CD14-positive monocyte (primary cell): ENCODE data around the gene EPB41L4B. TPM values are rescaled to one million over a fixed set of nuclear protein-coding genes. Genes with fewer than 3 reads are reported as not detected.
A peak's percentile ranks its signal among the peaks of the same experiment; 100 is the strongest.

Experiments used
- DNase-seq, 3 donors: peaks; one replicate each; pipeline ENCODE4 v3.0.0-alpha.2; 2011 to 2022
- H2AFZ ChIP-seq: 2 replicates; pipeline ENCODE4 v1.6.0; 2012; ENCODE audit warnings: mild to moderate bottlenecking, low read depth, low read length, inconsistent platforms; ENCODE audit not compliant: insufficient read depth, poor library complexity, severe bottlenecking
- H3K27ac ChIP-seq, 2 donors: 1 replicate in 1 of 2; 2 replicates in 1 of 2; pipeline ENCODE4 v1.5.1; 2012 to 2013; ENCODE audit warnings: low read length in 2 of 2, control low read depth in 1 of 2, inconsistent platforms in 1 of 2, low read depth in 1 of 2, mild to moderate bottlenecking in 1 of 2
- H3K27me3 ChIP-seq, 2 donors: one replicate each; pipeline versions ENCODE4 v1.6.0 to v1.6.1; 2011 to 2013; ENCODE audit warnings: low read length in 2 of 2; ENCODE audit not compliant: control insufficient read depth in 2 of 2, insufficient read depth in 2 of 2
- H3K36me3 ChIP-seq, 2 donors: replicated peaks in 1 of 2; 1 replicate in 1 of 2; 2 replicates in 1 of 2; pipeline versions ENCODE4 v1.5.1 to v1.6.1; 2012 to 2013; ENCODE audit warnings: low read length in 2 of 2, control low read depth in 1 of 2, inconsistent platforms in 1 of 2, mild to moderate bottlenecking in 1 of 2; ENCODE audit not compliant: insufficient read depth in 2 of 2, control insufficient read depth in 1 of 2
- H3K4me1 ChIP-seq, 2 donors: 1 replicate in 1 of 2; 2 replicates in 1 of 2; pipeline versions ENCODE4 v1.5.1 to v1.6.1; 2012 to 2013; ENCODE audit warnings: low read length in 2 of 2, control low read depth in 1 of 2, inconsistent platforms in 1 of 2, mild to moderate bottlenecking in 1 of 2, moderate library complexity in 1 of 2; ENCODE audit not compliant: insufficient read depth in 2 of 2, control insufficient read depth in 1 of 2
- H3K4me2 ChIP-seq: replicated peaks from 2 replicates; pipeline ENCODE3; 2012; ENCODE audit warnings: low read length, moderate library complexity, mild to moderate bottlenecking; ENCODE audit not compliant: poor library complexity, severe bottlenecking; ENCODE audit errors: extremely low read depth
- H3K4me3 ChIP-seq, 3 experiments: fragments of 200-600 bp in 1 of 3; sonication (generic) in 1 of 3; replicated peaks in 1 of 3; 1 replicate in 2 of 3; 2 replicates in 1 of 3; pipeline ENCODE4 v1.5.1; 2011 to 2013; ENCODE audit warnings: low read length in 3 of 3, mild to moderate bottlenecking in 3 of 3, control low read depth in 2 of 3, low read depth in 2 of 3, inconsistent platforms in 1 of 3, moderate library complexity in 1 of 3
- H3K79me2 ChIP-seq: 2 replicates; pipeline ENCODE4 v1.6.0; 2012; ENCODE audit warnings: mild to moderate bottlenecking, control low read depth, inconsistent platforms, low read length, moderate library complexity; ENCODE audit not compliant: insufficient read depth
- H3K9ac ChIP-seq: 2 replicates; pipeline ENCODE4 v1.6.0; 2017; ENCODE audit warnings: low read length, mild to moderate bottlenecking; ENCODE audit not compliant: insufficient read depth, poor library complexity, severe bottlenecking
- H3K9me3 ChIP-seq, 2 donors: replicated peaks in 1 of 2; 1 replicate in 1 of 2; 2 replicates in 1 of 2; pipeline versions ENCODE4 v1.5.1 to v1.6.1; 2012 to 2013; ENCODE audit warnings: low read length in 2 of 2, control low read depth in 1 of 2; ENCODE audit not compliant: control insufficient read depth in 1 of 2, insufficient read depth in 1 of 2
- H4K20me1 ChIP-seq: 2 replicates; pipeline ENCODE4 v1.6.0; 2012; ENCODE audit warnings: mild to moderate bottlenecking, low read length, control low read depth, moderate library complexity; ENCODE audit not compliant: insufficient read depth
- H3K27ac Mint-ChIP-seq, 7 donors: one replicate each; pipeline ENCODE4 v1.8.0; 2020; ENCODE audit warnings: mild to moderate bottlenecking in 7 of 7, mixed read lengths in 7 of 7, moderate library complexity in 6 of 7, inconsistent platforms in 2 of 7
- H3K27me3 Mint-ChIP-seq, 3 donors: one replicate each; pipeline ENCODE4 v1.8.0; 2021 to 2022; ENCODE audit warnings: low read depth in 3 of 3, mild to moderate bottlenecking in 3 of 3, mixed read lengths in 3 of 3, moderate library complexity in 3 of 3, inconsistent platforms in 1 of 3
- H3K36me3 Mint-ChIP-seq, 2 donors: one replicate each; pipeline ENCODE4 v1.8.0; 2020; ENCODE audit warnings: mixed read lengths in 2 of 2, inconsistent platforms in 1 of 2, mild to moderate bottlenecking in 1 of 2
- H3K4me1 Mint-ChIP-seq: one replicate; pipeline ENCODE4 v1.8.0; 2020; ENCODE audit warnings: mild to moderate bottlenecking, mixed read lengths
- H3K4me3 Mint-ChIP-seq, 2 donors: one replicate each; pipeline ENCODE4 v1.8.0; 2020; ENCODE audit warnings: mild to moderate bottlenecking in 2 of 2, mixed read lengths in 2 of 2, moderate library complexity in 1 of 2
- H3K9me3 Mint-ChIP-seq, 7 donors: one replicate each; pipeline ENCODE4 v1.8.0; 2020 to 2022; ENCODE audit warnings: mixed read lengths in 7 of 7, mild to moderate bottlenecking in 6 of 7, moderate library complexity in 6 of 7, inconsistent platforms in 2 of 7
- WGBS: methylation state at CpG from one replicate; pipeline ENCODE4 v1.1.5; 2013; ENCODE audit warnings: missing lambda C conversion rate; ENCODE audit not compliant: insufficient coverage; 5-methylcytosine and 5-hydroxymethylcytosine counted together
- intact Hi-C, 2 donors: fragments of 100-400 bp; cut with micrococcal nuclease; formaldehyde crosslinking; loops; one replicate each; pipeline versions ENCODE4 v1.15.0 to v1.15.1; 2023
- polyA plus RNA-seq, 3 donors: library from polyadenylated mRNA; depleted of rRNA in 1 of 3; unstranded in 2 of 3; stranded (reverse) in 1 of 3; fragments of 300-500 nt in 2 of 3; fragments of >200 nt in 1 of 3; fragmentation: Illumina TruSeq in 2 of 3; gene quantifications; 1 replicate in 2 of 3; 2 replicates in 1 of 3; pipeline ENCODE4 v1.2.3, GENCODE V29; 2012 to 2021
- TF ChIP-seq, protein P1 (sequence below): fragments of 200-600 bp; IDR thresholded peaks from one replicate; pipeline ENCODE4 v1.8.0; 2022; ENCODE audit warnings: antibody characterized with exemption, mild to moderate bottlenecking

EPB41L4B gene
- polyA plus RNA-seq, 3 donors = not detected

DNA sequence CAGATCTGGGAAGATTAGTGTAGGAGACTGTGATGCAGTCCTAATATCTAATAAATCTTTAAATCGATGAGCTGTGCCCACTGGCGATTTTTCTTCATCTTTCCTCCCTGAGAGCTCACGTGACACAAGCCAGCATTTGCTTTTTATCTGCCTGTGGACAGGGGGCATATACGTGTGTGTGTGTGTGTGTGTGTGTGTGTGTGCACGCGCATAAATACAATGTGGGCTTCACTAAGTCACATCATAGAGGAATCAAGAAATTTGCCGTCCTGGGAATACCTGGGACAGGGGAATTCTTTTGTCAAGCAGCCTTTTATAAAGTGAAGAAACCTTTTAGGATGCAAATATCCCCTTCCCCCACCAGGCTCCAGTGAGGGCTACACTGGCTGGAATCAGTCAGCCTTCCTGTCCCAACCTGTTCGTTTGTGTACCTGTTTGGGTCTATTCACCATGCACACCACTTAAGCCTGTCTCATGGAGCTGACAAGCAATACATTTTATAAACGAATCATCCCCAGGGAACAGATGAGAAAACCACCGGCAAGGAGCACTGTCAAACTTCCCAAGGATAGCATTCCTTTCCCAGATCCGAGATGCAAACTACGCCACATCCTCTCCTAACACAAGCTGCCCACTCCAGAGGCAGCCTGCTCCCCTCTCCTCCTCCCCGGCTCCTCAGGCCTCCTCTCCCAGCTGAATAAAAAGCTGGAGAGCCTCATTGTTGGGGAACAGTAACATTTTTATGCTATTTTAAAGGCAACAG lies 2.7 kb downstream of the EPB41L4B start:
- peaks cover 0 to 30% of the 10 kb centered on the region in 2 donors for H3K4me1 ChIP-seq
- Mint-ChIP-seq H3K4me3 (peak overlapping the region in 1 of 2 donors; percentile 65), H3K27me3 (peaks cover 64 to 87% (median 79%) of the 10 kb centered on the region in 3 donors), H3K36me3 (peaks cover 0 to 2% of the 10 kb centered on the region in 2 donors), H3K9me3 (peaks cover 0 to 16% (median 5%) of the 10 kb centered on the region in 7 donors), H3K4me1 (peaks cover 28% of the 10 kb centered on the region), H3K27ac (no peak overlapping the region)
- TF ChIP-seq, protein P1, sequence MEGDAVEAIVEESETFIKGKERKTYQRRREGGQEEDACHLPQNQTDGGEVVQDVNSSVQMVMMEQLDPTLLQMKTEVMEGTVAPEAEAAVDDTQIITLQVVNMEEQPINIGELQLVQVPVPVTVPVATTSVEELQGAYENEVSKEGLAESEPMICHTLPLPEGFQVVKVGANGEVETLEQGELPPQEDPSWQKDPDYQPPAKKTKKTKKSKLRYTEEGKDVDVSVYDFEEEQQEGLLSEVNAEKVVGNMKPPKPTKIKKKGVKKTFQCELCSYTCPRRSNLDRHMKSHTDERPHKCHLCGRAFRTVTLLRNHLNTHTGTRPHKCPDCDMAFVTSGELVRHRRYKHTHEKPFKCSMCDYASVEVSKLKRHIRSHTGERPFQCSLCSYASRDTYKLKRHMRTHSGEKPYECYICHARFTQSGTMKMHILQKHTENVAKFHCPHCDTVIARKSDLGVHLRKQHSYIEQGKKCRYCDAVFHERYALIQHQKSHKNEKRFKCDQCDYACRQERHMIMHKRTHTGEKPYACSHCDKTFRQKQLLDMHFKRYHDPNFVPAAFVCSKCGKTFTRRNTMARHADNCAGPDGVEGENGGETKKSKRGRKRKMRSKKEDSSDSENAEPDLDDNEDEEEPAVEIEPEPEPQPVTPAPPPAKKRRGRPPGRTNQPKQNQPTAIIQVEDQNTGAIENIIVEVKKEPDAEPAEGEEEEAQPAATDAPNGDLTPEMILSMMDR = no peak
- no peaks in the 10 kb centered on the region for H4K20me1 ChIP-seq
- no peaks in the 10 kb centered on the region for H3K36me3 ChIP-seq
- no peak overlapping the region for H3K4me3 ChIP-seq
- intact Hi-C loops = no loop called here
- DNase-seq = no peak
- 16% methylated on average over 5 of the region's 13 CpGs for WGBS
- no peak overlapping the region for H3K9ac ChIP-seq
- H3K79me2 ChIP-seq = no peaks in the 10 kb centered on the region
- no peak overlapping the region for H2AFZ ChIP-seq
- no peak overlapping the region for H3K4me2 ChIP-seq
- H3K27ac ChIP-seq = no peak overlapping the region
- peaks cover 52 to 80% of the 10 kb centered on the region in 2 donors for H3K27me3 ChIP-seq
- H3K9me3 ChIP-seq = peaks cover 0 to 20% of the 10 kb centered on the region in 2 donors

DNA sequence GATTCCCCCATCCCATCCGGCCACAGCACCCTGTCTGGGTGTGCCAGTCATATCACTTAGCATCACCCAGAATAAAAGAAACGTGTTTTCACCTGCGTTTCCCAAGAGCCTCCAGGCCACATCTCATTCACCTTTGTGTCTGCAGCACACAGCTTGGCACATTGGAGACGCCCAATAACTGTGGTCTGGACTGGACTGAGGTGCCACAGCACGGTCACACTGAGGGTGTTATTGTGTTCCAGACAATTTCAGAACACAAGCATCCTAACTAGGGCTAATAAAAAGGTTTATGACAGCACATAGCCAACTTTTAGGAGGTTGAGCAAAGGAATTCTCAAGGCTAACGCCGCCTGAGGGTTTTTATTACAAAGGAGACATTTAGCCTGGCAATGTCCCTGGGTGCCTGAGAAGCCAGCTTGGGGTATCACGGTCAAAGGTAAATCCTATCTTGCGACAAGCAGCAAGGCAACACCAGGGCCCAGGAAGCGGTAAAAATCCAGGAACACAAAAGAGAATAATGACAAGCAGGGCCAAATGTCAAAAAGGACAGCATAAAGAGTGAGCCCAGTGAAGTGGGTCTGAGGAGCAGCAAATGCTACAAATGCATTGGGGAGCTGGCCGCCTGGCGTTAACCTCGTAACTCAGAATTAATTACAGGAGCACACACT lies 3.4 kb downstream of the EPB41L4B start:
- TF ChIP-seq, protein P1 = no peak

More for the DNA sequence above, 3.4 kb downstream of the EPB41L4B start:
- Mint-ChIP-seq H3K36me3 (peaks cover 0 to 2% of the 10 kb centered on the region in 2 donors), H3K27me3 (peaks cover 67 to 88% (median 73%) of the 10 kb centered on the region in 3 donors), H3K4me1 (peaks cover 28% of the 10 kb centered on the region), H3K4me3 (peak overlapping the region in 1 of 2 donors; percentile 72), H3K27ac (no peak overlapping the region), H3K9me3 (peaks cover 0 to 18% (median 5%) of the 10 kb centered on the region in 7 donors)
- intact Hi-C loops = no loop called here
- 78% methylated on average over 7 of the region's 13 CpGs for WGBS
- no peaks in the 10 kb centered on the region for H4K20me1 ChIP-seq
- no peak overlapping the region for H2AFZ ChIP-seq
- no peaks in the 10 kb centered on the region for H3K36me3 ChIP-seq
- no peak for DNase-seq
- H3K9me3 ChIP-seq = peaks cover 0 to 20% of the 10 kb centered on the region in 2 donors
- peaks cover 47 to 78% of the 10 kb centered on the region in 2 donors for H3K27me3 ChIP-seq
- H3K4me3 ChIP-seq = no peak overlapping the region
- no peak overlapping the region for H3K9ac ChIP-seq
- no peak overlapping the region for H3K27ac ChIP-seq
- no peaks in the 10 kb centered on the region for H3K79me2 ChIP-seq
- no peak overlapping the region for H3K4me2 ChIP-seq
- peaks cover 0 to 30% of the 10 kb centered on the region in 2 donors for H3K4me1 ChIP-seq
